ENCODE data around the gene PCDHA5. TPM values are rescaled to one million over a fixed set of nuclear protein-coding genes. Genes with fewer than 3 reads are reported as not detected.

Gene PCDHA5
- total RNA-seq, 2 experiments from 2014 or later, result not detected

DNA sequence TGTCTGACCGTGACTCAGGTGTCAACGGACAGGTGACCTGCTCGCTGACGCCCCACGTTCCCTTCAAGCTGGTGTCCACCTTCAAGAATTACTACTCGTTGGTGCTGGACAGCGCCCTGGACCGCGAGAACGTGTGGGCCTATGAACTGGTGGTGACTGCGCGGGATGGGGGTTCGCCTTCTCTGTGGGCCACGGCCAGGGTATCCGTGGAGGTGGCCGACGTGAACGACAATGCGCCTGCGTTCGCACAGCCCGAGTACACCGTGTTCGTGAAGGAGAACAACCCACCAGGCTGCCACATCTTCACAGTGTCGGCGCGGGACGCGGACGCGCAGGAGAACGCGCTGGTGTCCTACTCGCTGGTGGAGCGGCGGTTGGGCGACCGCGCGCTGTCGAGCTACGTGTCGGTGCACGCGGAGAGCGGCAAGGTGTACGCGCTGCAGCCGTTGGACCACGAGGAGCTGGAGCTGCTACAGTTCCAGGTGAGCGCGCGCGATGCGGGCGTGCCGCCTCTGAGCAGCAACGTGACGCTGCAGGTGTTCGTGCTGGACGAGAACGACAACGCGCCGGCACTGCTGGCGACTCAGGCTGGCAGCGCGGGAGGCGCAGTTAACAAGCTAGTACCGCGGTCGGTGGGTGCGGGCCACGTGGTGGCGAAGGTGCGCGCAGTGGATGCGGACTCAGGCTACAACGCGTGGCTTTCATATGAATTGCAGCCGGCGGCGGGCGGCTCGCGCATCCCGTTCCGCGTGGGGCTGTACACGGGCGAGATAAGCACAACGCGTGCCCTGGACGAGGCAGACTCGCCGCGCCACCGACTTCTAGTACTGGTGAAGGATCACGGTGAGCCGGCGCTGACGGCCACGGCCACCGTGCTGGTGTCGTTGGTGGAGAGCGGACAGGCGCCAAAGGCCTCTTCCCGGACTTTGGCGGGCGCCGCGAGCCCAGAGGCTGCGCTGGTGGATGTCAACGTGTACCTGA is 49.1 kb downstream of the PCDHA5 start:
- no peak for DNase-seq
- peaks cover 51% of the 10 kb centered on the region for H3K27me3 Mint-ChIP-seq
- H3K36me3 Mint-ChIP-seq, result peaks cover 7% of the 10 kb centered on the region
- no peaks in the 10 kb centered on the region for H3K4me1 Mint-ChIP-seq
- H3K9me3 Mint-ChIP-seq, result peaks cover 14% of the 10 kb centered on the region
- H3K27ac Mint-ChIP-seq, result no peak overlapping the region
- no peak overlapping the region for H3K4me3 Mint-ChIP-seq

Other genes with a start within 250 kb of the PCDHA5 start
- under 1 TPM; 0.42 to 0.58 TPM for gene CD14, start 188.4 kb upstream of the PCDHA5 start, total RNA-seq
- gene TMCO6, start 182.2 kb upstream of the PCDHA5 start, total RNA-seq, result 10 to 100 TPM; 34.4 to 37.4 TPM
- gene NDUFA2, start 174.0 kb upstream of the PCDHA5 start, total RNA-seq, result 10 to 100 TPM; 64.2 to 69.4 TPM
- gene IK, start 173.8 kb upstream of the PCDHA5 start, total RNA-seq, result 10 to 100 TPM; 94.3 to 95.3 TPM
- 10 to 100 TPM; 37.5 to 38.9 TPM for gene WDR55, start 156.7 kb upstream of the PCDHA5 start, total RNA-seq
- gene DND1, start 148.0 kb upstream of the PCDHA5 start, total RNA-seq, result 1 to 10 TPM; 2.7 to 3.7 TPM
- gene HARS1, start 130.2 kb upstream of the PCDHA5 start, total RNA-seq, result 100 to 1,000 TPM in 1 of 2 experiments, 10 to 100 TPM in 1; 95.2 to 104 TPM
- 10 to 100 TPM; 23.6 to 24.0 TPM for gene HARS2, start 130.2 kb upstream of the PCDHA5 start, total RNA-seq
- gene ZMAT2, start 121.2 kb upstream of the PCDHA5 start, total RNA-seq, result 10 to 100 TPM; 64.8 to 67.2 TPM
- gene PCDHA1, start 35.5 kb upstream of the PCDHA5 start, total RNA-seq, result not detected
- gene PCDHA2, start 26.8 kb upstream of the PCDHA5 start, total RNA-seq, result not detected
- not detected for gene PCDHA3, start 20.6 kb upstream of the PCDHA5 start, total RNA-seq
- not detected for gene PCDHA4, start 14.5 kb upstream of the PCDHA5 start, total RNA-seq
- gene PCDHA6, start 6.3 kb downstream of the PCDHA5 start, total RNA-seq, result not detected
- not detected for gene PCDHA7, start 12.7 kb downstream of the PCDHA5 start, total RNA-seq
- gene PCDHA8, start 19.6 kb downstream of the PCDHA5 start, total RNA-seq, result not detected
- not detected for gene PCDHA9, start 26.8 kb downstream of the PCDHA5 start, total RNA-seq
- gene PCDHA10, start 34.3 kb downstream of the PCDHA5 start, total RNA-seq, result not detected
- not detected for gene PCDHA11, start 47.3 kb downstream of the PCDHA5 start, total RNA-seq
- not detected for gene PCDHA12, start 53.7 kb downstream of the PCDHA5 start, total RNA-seq
- gene PCDHA13, start 60.5 kb downstream of the PCDHA5 start, total RNA-seq, result not detected
- not detected for gene PCDHAC1, start 104.7 kb downstream of the PCDHA5 start, total RNA-seq
- not detected for gene PCDHAC2, start 144.9 kb downstream of the PCDHA5 start, total RNA-seq
- not detected for gene PCDHB1, start 229.8 kb downstream of the PCDHA5 start, total RNA-seq

Data from activated naive CD8-positive, alpha-beta T cell treated with anti-CD3 and anti-CD28 coated beads for 36 hours (primary cell).